Measurements from ENCODE around the gene DHX38. TPM values are rescaled to one million over a fixed set of nuclear protein-coding genes. Genes with fewer than 3 reads are reported as not detected.

Gene DHX38
- total and polyA plus RNA-seq, 12 donors, result 29.1 to 50.6 (median 37.4) TPM

GRCh38 chr16:72060405-72060804 lies 33.2 kb upstream of the DHX38 start:
- no peak for TF ChIP-seq CTCF (IDR thresholded peaks at IDR 0.05)
- peaks cover 0 to 3% (median 0%) of the 10 kb centered on the region in 9 donors for H3K36me3 ChIP-seq
- intact Hi-C loops (cut with DNase I), result no loop called here
- H3K4me1 ChIP-seq, result no peaks in the 10 kb centered on the region
- ATAC-seq (no peak), DNase-seq (no peak)
- 90 to 92% methylated on average over 9 of the region's 9 CpGs for WGBS, 2 donors
- no peak overlapping the region for H3K27ac ChIP-seq
- no peak overlapping the region for H3K4me3 ChIP-seq
- H3K27me3 ChIP-seq, result no peaks in the 10 kb centered on the region
- no peaks in the 10 kb centered on the region for H3K9me3 ChIP-seq

GRCh38 chr16:72061564-72061963 lies 32.1 kb upstream of the DHX38 start:
- Histone ChIP-seq H3K9me3 (no peaks in the 10 kb centered on the region), H3K4me3 (no peak overlapping the region), H3K27ac (no peak overlapping the region), H3K36me3 (peaks cover 0 to 3% (median 0%) of the 10 kb centered on the region in 9 donors), H3K4me1 (peaks cover 0 to 1% (median 0%) of the 10 kb centered on the region in 9 donors), H3K27me3 (no peaks in the 10 kb centered on the region)
- ATAC-seq (no peak), DNase-seq (no peak)
- TF ChIP-seq CTCF (IDR thresholded peaks at IDR 0.05), result no peak
- whole genome bisulfite sequencing, 2 donors, result 96 to 100% methylated on average over 1 of the region's 1 CpG
- intact Hi-C loops (cut with DNase I), result no loop called here

GRCh38 chr16:72064361-72064894 lies 29.2 kb upstream of the DHX38 start:
- Histone ChIP-seq H3K4me3 (no peak overlapping the region), H3K27ac (no peak overlapping the region), H3K27me3 (no peaks in the 10 kb centered on the region), H3K4me1 (peaks cover 0 to 21% (median 3%) of the 10 kb centered on the region in 9 donors), H3K9me3 (no peaks in the 10 kb centered on the region), H3K36me3 (peaks cover 0 to 3% (median 0%) of the 10 kb centered on the region in 9 donors)
- intact Hi-C loops (cut with DNase I), result loop anchor here in 1 of 10 donors (1.0 kb wide), 1 partner anchor 35 kb away; no protein-coding TSS in a partner anchor
- no peak for ATAC-seq
- WGBS, 2 donors, result 89 to 93% methylated on average over 10 of the region's 10 CpGs
- DNase-seq, result no peak
- TF ChIP-seq CTCF (IDR thresholded peaks at IDR 0.05), result no peak

GRCh38 chr16:72066747-72067146 lies 26.9 kb upstream of the DHX38 start:
- Histone ChIP-seq H3K27ac (peak overlapping the region in 1 of 10 donors; percentile 12), H3K4me1 (peaks cover 0 to 21% (median 4%) of the 10 kb centered on the region in 9 donors), H3K4me3 (no peak overlapping the region), H3K36me3 (peaks cover 0 to 3% (median 0%) of the 10 kb centered on the region in 9 donors), H3K9me3 (no peaks in the 10 kb centered on the region), H3K27me3 (no peaks in the 10 kb centered on the region)
- DNase-seq, result peak in 1 of 2 donors; percentile 16
- intact Hi-C loops (cut with DNase I), result loop anchor here in 8 of 10 donors (1.0 to 5.0 kb wide), 5 partner anchors 32 to 36 kb away; no protein-coding TSS in a partner anchor
- ATAC-seq, result peak in 4 of 8 donors; percentile 62 to 77 (median 69)
- 7 to 9% methylated on average over 1 of the region's 1 CpG for WGBS, 2 donors
- peak; percentile 8 to 69 (median 61) for TF ChIP-seq CTCF (IDR thresholded peaks at IDR 0.05)
